Cardiac septum (tissue), 1 donor: ENCODE data around the gene FLAD1. TPM values are rescaled to one million over a fixed set of nuclear protein-coding genes. Genes with fewer than 3 reads are reported as not detected.
"Not testable (repeated sequence)": the region's sequence is repeated elsewhere in the genome, so short reads cannot be mapped to it uniquely, and the experiment has no call there.

Experiments used
- DNase-seq: peaks from one replicate; pipeline ENCODE4 v3.0.0-alpha.2; 2020; ENCODE audit warnings: low spot score
- intact Hi-C: fragments of 100-400 bp; cut with DNase I; formaldehyde crosslinking; loops from one replicate; pipeline ENCODE4 v1.14.0; 2022
- total RNA-seq: library from RNA; stranded (reverse); fragmentation: NEBNext Ultra II Directional; extraction: Animal tissue kit (Norgen Biotek cat#: 25700); gene quantifications from one replicate; pipeline ENCODE4 v1.2.1, GENCODE V29; 2021
- donor health status: DM: no; HTN: no; CAD: no.

Gene FLAD1
- total RNA-seq, 1 donor from 2014 or later, result 22.2 TPM

DNA sequence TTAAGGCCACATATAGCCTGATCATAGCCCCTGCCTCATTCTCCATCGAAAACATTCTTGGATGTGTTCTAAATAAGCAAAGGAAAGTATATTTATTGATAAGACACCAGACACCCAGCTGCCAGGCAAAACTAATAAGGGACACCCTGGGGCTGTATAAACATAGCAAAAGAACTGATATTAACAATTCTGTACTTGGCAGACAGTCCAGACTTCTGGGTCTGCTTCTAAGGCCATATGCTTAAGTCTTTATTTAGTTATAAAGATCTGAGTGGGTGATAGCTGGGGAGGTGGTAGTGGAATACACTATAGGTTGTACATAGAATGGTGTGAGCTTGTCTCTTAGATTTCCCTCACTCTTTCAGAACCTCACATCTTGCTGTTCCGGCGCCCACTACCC, 4.8 kb upstream of the FLAD1 start:
- intact Hi-C loops, result no loop called here

GRCh38 chr1:154982341-154982740, 803 bp upstream of the FLAD1 start:
- DNase-seq, result no peak
- intact Hi-C loops, result no loop called here

More for the DNA sequence above, 4.8 kb upstream of the FLAD1 start:
- DNase-seq, result no peak

- DNase-seq, result no peak
- intact Hi-C loops, result loop anchor here (1.0 kb wide), 1 partner anchor 23 kb away; the partner anchor contains the start of gene PYGO2
Measured at GRCh38 chr1:154983776-154984466, 777 bp downstream of the FLAD1 start.

GRCh38 chr1:154986736-154987135, 3.6 kb downstream of the FLAD1 start:
- DNase-seq, intact Hi-C loops: not testable (repeated sequence)

- intact Hi-C loops, result no loop called here
- no peak for DNase-seq
Measured at GRCh38 chr1:154987326-154987725, 4.2 kb downstream of the FLAD1 start.

- intact Hi-C loops, result no loop called here
- no peak for DNase-seq
Measured at GRCh38 chr1:154988058-154988954, 5.2 kb downstream of the FLAD1 start.

DNA sequence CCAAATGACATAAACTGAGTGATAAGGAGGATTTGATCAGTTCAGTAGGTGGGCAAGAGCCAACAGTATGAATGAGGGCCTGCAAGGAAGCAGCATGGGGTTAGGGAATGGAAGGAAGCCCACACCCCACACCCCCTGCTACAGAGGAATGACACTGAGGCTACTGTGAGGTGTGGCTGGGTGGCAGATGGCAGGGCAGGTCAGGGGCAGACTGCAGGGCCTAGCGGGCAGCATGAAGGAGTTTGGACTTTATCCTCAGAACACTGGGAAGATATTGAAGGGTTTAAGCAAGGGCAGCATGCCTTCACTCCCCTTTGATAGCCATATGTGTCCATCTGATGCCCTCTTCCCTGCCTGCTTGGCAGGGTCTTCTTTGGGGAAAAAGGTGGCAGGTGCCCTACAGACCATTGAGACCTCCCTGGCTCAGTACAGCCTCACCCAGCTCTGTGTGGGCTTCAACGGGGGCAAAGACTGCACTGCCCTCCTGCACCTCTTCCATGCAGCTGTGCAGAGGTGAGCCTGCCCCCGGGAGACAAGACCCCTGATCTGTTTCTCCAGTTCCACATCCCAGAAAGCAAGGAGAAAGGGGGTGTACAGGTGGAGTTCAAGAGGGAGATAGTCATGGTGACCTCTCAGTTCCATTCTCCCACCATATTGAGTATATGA, 6.2 kb downstream of the FLAD1 start:
- intact Hi-C loops, result no loop called here
- no peak for DNase-seq

GRCh38 chr1:154990276-154990675, 7.1 kb downstream of the FLAD1 start:
- no peak for DNase-seq
- intact Hi-C loops, result no loop called here

DNA sequence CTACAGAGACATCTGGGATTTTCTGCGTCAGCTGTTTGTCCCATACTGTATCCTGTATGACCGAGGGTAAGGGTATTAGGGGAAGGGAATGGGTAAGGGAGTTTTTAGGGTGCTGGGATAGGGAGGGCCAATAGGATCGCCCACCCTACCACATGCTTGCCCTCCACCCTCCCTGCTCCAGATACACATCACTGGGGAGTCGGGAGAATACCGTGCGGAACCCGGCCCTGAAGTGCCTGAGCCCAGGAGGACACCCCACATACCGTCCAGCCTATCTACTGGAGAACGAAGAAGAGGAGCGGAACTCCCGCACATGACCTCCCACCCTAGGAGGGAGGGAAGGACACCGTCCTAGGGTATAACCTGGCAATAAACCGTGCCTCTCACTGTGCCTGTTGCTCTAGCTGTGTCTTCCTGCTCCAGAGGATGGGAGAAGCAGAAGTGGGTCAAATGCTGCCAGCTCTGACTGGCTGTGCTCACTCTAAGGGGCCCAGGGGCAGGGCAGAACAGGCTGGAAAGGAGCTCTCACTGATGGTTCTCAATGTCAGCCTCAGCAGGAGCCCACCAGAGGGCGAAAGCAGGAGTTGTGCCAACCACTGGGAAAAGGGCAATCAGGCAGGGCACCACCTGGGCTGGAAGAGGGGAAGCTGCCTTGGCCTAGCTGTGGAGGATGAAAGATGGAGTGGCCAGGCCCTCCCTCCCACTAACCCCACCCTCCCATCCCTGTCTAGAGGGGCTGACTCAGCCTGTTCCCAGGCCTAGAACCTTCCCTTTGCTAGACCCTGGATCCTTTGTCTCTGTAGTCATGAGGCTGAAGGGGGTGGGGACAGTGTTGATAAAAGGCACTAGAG, 9.8 kb downstream of the FLAD1 start:
- intact Hi-C loops, result no loop called here
- no peak for DNase-seq

GRCh38 chr1:154993572-154994268, 10.6 kb downstream of the FLAD1 start, which contains the start of gene LENEP:
TSS of gene LENEP (plus strand) at chr1:154993586. CDS start at chr1:154993608, 22 bp downstream.
- DNase-seq, result no peak
- intact Hi-C loops, result no loop called here

DNA sequence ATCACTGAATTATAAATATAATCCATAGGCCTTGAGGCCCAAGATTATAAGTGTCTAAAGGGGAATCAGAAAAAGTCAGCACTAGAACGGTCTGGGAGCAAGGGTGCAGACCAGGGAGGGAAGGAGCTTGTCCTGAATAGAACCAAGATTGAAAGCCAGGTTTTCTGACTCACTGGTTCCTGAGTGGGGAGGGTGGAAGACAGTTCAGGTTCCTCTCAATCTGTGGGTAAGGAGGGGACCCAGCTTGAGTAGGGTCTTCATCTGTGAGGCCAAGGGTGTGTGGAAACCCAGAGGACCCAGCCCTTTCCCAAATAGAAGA, 11.1 kb downstream of the FLAD1 start:
- DNase-seq, result no peak
- intact Hi-C loops, result no loop called here

- no peak for DNase-seq
- intact Hi-C loops, result no loop called here
Measured at GRCh38 chr1:154994591-154994990, 11.4 kb downstream of the FLAD1 start.

DNA sequence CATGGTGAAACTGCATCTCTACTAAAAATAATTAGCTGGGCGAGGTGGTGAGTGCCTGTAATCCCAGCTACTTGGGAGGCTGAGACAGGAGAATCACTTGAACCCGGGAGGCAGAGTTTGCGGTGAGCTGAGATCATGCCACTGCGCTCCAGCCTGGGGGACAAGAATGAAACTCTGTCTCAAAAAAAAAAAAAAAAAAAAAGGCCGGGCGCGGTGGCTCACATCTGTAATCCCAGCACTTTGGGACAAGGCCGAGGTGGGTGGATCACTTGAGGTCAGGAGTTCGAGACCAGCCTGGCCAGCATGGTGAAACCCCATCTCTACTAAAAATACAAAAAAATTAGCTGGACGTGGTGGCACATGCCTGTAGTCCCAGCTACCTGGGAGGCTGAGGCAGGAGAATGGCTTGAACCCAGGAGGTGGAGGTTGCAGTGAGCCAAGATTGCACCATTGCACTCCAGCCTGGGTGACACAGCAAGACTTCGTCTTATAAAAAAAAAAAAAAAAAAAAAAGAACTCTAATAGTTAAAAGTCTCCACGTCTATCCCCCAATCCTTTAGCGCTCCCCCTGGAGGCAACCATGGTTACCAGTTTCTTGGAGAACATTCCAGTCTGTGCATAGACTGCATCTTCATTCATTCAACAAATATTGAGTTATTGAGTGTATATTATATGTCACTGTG, 12.3 kb downstream of the FLAD1 start:
- intact Hi-C loops, DNase-seq: not testable (repeated sequence)

DNA sequence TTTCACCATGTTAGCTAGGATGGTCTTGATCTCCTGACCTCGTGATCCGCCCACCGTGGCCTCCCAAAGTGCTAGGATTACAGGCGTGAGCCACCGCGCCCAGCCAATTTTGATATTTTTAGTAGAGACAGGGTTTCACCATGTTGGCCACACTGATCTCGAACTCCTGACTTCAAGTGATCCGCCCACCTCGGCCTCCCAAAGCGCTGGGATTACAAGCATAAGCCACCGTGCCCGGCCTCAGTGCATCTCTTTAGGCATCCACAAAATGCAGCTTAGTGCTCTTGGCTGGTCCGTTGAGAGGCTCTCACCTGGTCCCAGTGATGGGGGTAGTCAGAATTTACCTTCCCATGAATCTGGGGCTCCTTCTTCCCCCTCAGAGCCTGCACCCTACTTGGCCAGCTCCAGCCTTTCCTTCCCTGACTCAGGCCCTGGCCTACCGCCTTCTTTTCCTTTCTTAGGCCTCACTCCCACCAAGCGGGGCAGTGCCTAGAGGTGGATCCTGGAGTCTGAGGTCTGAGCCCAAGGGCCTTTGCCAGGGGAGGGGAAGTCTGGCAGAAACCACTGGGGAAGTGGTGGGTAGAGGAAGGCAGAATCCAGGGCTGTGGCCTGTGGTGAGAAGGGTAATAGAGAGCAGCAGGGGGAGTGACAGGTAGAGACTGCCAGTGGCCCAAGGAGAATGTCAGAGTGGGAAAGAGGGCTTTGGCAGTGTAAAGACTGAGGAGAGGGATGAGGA, 14.0 kb downstream of the FLAD1 start:
- intact Hi-C loops, result no loop called here
- DNase-seq, result no peak

DNA sequence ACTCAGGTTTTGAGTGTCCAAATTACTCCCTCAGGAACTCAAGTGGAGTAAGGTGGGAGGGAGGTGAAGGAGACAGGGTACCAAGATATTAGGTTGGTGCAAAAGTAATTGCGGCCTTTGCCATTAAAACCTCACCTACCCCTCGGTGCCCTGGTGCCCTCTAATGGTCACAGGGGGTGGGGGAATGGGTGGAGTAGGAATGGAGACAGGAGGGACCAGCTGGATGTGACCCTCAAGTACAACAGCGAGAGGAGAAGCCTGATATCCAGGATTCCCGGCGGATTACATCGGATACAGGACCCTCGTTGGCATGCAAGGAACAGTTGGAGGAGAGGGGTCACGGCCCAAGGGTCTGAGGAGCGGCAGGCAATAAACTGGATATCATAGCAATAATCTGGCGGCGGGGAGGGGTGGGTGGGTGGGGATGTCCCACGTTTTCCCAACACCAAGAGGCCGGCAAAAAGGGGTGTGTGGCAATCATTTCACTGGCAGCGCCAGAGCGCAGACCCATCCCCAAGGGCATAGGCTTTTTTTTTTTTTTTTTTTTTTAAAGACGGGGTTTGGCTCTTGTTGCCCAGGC, 15.1 kb downstream of the FLAD1 start:
- no peak for DNase-seq
- intact Hi-C loops, result loop anchor here (2.0 kb wide), 1 partner anchor 35 kb away; no protein-coding TSS in a partner anchor

GRCh38 chr1:154998818-154999570, 15.8 kb downstream of the FLAD1 start:
- peak; percentile 91 for DNase-seq
- intact Hi-C loops, result loop anchor here (2.0 kb wide), 1 partner anchor 36 kb away; no protein-coding TSS in a partner anchor
